GM18868 (cell line): ENCODE data around the gene PKIG.

Source experiments
- ATAC-seq: cut with Tn5 transposase; IDR thresholded peaks from one replicate; pipeline ENCODE4 v1.9.1; 2021; ENCODE audit warnings: mild to moderate bottlenecking, moderate library complexity; ENCODE audit not compliant: unreplicated experiment

PKIG gene

DNA sequence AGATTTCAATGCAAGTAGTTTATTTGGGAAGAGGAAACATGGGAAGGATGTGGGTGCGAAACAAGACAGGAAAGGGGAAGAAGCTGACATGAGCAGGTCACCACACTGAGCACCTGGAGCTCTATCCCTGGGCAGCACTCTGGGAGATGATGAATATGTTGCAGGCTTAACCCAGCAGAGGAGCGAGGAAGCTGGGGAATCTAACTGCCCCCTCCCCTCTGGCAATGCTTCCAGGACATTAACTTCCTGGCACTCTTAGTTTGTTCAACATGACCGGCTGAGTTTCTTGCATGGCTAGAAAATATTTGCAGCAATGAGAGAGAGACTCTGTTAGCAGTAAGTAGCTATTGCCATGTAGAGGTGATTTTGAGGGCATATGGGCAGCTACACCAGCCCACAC, 74.1 kb downstream of the PKIG start:
- ATAC-seq, result no peak

DNA sequence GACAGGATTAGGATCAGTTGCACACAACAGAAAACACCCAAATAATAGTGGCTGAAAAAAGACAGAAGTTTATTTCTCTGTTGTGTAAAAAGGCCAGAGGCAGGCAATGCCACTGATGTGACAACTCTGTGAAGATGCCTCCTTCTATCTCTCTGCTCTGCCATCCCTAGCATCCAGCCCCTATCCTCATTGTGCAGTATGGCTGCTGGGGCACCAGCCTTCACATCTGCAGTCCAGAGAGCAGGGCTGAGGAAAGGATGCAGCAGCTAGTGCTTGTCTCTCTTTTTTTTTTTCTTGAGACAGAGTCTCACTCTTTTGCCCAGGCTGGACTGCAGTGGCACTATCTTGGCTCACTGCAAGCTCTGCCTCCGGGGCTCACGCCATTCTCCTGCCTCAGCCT, 75.5 kb downstream of the PKIG start:
- ATAC-seq, result no peak

GRCh38 chr20:44658810-44659209, 76.4 kb downstream of the PKIG start:
- ATAC-seq, result no peak

- no peak for ATAC-seq
These were observed 77.6 kb downstream of the PKIG start for GRCh38 chr20:44659931-44660330.

DNA sequence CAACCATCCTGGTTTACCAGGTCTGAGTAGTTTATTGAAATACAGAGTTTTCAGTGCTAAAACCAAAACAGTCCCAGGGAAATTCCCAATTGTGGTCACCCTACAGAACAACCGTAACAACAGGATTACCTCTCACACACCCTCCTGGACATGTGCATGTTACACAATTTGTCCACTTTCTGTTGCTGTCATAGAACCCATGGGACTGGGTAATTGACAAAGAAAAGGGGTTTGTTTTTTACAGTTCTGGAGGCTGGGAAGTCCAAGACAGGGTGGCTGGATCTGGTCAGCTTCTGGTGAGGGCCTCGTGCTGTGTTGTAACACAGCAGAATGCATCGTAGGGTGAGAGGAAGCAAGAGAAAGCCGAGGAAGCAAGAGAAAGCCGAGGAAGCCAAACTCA, 78.2 kb downstream of the PKIG start:
- no peak for ATAC-seq

DNA sequence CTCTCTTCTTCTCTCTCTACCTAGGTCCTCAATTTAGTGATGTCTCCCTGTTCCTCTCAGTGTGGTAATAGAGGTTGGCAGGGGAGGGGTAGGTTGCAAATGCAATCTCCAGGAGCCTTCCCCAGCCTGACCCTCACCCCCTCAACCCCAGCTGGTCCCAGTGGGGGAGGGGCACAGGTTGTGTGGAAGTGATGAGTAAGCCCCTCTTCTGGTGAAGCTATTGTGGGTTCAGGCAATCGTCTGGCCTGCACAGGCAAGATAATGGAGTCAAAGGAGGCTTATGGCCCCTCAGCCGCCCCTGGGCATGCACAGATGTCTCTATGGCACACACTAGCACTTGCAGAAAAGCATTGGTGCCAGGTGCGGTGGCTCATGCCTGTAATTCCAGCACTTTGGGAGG, 79.9 kb downstream of the PKIG start:
- no peak for ATAC-seq

GRCh38 chr20:44664131-44664530, 81.8 kb downstream of the PKIG start:
- ATAC-seq, result no peak

GRCh38 chr20:44666066-44666465, 83.7 kb downstream of the PKIG start:
- ATAC-seq, result no peak
